HG03521 (cell line): Measurements from ENCODE around the gene CST3.
"Not testable (repeated sequence)": the region's sequence is repeated elsewhere in the genome, so short reads cannot be mapped to it uniquely, and the experiment has no call there.

Source experiments
- ATAC-seq: cut with Tn5 transposase; IDR thresholded peaks from one replicate; pipeline ENCODE4 v1.9.1; 2021; ENCODE audit warnings: mild to moderate bottlenecking, moderate library complexity; ENCODE audit not compliant: unreplicated experiment

CST3 gene

DNA sequence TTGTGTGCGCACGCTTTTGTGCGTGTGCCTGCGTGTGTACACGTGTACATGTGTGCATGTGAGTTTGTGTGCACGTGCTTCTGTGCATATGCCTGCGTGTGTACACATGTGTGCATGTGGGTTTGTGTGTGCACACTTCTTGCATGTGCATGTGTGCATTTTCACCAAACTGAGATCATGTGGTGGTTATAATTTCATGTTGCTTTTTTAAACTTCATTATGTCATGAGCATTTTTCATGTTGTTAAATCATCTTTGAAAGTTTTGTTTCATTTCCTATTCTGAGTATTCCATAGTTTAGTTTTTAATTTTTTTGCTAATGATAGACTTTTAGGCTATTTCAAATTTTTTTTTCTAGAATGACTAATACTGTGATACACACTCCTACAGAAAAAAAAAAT lies 6.4 kb upstream of the CST3 start:
- ATAC-seq = no peak

DNA sequence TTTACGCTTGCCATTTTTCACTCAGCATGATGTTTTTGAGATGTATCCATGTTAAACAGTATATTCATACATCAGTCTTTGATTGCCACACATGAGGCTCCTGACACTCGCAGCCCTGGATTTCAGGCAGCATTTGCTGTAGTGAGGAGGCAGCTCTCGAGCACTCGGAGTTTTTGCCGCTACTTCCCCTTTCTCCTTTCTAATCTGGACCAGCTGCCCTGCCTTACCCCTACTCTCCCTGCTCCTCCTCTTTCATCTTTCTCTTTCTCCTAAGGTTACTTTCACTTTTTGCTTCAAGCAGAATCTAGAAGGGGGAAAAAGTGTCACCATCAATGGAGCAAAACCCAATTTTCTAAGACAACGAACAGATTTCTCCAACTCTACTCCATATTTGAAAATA lies 5.9 kb upstream of the CST3 start:
- no peak for ATAC-seq

DNA sequence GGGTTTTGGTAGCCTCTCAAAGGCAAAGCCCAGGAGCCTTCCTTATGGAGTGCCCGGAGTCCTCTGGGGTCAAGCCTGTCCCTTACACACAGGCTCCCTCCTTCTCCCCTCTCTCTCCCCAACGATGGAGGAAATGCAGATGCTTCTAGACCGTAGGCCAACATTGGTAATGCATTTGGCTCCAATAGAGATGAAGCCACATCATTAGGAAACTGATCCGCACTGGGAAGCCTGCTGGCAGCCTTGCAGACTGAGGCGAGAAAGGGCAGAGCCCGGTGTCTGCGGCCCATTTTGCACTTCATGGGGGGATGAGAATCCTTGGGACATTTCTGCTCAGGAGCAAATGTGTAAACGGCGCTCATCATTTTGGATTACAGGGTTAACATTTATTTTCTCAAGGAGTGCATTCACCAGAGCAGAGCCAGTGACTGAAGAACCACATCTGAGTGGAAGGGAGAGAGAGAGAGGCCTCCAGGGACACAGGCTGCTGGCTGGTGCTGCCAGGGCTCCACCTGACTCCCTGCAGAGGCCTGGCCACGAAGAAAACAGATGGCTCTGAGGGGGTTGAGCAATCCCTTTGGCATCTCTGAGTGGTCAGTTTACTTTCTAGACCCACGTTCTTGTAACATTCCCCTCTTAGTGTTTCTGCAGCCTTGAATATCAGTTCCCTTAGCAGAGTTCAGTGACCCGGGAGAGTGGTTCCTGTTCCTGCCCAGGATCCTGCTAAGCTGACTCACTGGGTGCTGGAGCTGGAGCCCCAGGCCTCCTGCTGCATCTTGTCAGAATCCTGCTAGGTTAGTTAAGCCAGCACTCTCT lies 4.4 kb upstream of the CST3 start:
- no peak for ATAC-seq

DNA sequence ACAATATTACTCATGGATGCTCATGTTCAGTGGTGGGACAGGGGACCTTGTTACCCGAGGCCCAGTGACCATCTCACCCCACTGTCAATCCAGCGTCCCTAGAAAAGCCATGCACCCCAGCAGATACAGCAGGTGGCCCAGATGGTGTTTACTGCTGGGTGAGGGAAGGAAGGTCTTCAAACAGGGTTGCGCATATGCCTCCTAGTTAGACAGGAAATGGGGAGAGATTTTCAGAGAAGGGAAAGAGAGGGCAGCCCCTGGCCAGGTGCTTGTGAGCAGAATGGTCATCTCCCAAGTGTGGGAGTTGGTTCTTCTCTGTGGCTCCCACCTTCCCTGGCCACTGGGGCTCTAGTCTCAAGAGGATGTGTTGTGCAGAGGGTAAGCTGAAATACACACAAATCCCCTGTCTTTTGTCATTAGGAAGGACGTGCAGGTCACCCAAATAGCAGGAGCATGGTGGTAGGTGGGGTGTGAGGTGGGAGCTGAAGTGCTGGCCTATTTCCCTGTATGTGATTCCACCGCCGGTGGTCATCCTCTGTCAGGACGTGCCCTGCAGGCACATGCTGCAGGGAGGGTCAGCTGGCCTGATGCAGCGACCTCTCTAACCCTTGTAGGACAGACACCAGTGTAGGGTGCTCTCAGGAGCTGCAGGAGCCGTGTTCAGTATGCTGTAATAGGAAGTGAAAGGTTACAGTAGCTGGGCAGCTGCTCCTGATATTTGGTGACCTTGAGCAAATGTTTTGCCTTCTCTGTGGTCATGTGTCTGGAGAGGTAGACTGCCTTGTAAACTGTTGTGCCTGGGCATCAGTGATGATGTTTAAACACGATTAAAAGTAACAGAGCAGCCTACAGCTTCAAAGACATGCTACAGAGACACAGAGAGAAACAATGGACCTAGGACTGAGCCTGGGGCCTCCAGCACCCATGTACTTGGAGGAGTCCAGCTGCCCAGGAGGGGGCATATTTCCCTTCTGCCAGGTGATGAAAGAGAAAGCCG lies 3.2 kb upstream of the CST3 start:
- no peak for ATAC-seq

DNA sequence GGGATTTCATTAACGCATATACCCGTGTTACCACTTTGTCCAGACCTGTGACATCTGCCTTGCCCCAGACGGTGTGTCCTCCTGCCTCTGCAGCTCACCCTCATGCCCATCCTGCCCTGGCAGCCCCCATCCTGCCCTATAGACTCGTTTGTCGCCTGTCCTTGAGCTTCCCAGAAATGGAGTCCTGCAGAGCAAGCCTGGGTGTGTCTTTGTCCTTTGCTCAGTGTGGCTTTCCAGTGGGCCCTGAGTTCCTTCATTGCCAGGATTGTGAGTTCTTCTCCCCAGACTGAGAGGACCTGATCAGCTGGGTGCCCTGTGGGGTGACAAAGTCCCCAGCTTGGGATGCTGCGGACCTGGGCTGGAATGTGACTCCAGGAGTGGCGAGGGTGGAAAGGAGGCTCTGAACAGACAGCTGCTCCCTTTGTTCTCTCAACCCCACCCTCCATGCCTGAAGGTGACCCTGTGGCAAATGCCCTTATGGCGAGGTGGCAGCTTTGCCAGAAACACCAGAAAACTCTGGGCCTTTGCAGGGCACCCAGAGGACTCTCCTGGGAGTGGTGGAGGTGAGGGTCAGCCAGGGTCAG lies 2.4 kb upstream of the CST3 start:
- no peak for ATAC-seq

DNA sequence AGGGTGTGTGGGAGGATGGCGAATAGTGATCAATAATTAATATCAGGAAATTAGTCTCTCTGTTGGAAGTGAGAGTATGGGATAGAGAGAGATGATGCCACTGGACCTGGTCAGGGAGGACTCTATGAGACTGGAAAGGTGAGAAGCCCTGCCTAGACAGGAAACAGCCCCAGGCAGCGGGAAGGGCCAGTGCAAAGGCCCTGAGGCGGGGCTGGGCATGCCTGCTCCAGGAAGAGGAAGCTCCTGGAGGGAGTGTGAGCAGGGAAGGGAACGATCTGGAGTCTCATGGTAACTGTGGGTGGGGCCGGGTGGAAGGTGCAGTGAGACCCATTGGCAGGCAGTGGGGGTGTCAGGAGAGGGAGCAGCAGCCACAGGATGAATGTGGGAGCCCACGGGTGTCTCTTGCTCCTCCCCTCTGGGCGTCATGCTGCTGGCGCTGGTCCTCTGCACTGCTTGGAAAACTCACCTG lies 1.8 kb upstream of the CST3 start:
- no peak for ATAC-seq

DNA sequence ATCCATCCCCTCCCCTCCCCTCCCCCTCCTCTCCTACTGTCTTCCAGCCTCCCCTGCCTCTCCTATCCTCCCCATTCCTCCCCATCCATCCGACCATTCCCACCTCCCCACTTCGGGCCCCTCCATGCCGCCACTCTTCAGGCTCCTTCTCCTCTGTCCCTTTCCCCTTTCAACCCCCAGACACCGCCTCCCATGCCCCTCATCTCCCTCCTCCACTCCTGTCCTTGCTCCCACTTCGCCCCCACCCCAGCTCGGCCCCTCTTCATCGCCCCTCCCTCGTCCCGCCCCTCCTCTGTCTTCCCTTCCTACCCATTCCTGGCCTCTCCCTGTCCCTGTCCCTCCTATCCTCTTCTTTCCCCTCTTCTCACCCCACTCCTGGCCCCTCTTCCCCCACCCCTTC lies 554 bp upstream of the CST3 start:
- ATAC-seq = no peak

DNA sequence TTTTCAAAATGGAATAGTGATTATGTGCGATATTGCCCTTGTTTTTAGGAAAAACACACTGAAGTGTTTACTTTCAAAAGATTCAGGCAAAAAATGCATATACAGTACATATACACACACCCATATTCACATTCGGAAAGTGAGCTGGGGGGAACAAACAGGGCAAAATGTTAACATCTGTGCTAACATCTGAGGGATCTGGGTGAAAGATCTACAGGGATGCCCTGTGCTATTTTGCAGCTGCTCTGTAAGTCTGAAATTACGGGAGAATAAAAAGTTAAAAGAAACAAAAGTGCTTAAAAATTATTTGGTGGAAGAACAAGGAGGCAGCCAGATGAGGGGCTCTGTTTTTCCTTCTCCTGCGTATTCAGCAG lies 860 bp downstream of the CST3 start:
- no peak for ATAC-seq

DNA sequence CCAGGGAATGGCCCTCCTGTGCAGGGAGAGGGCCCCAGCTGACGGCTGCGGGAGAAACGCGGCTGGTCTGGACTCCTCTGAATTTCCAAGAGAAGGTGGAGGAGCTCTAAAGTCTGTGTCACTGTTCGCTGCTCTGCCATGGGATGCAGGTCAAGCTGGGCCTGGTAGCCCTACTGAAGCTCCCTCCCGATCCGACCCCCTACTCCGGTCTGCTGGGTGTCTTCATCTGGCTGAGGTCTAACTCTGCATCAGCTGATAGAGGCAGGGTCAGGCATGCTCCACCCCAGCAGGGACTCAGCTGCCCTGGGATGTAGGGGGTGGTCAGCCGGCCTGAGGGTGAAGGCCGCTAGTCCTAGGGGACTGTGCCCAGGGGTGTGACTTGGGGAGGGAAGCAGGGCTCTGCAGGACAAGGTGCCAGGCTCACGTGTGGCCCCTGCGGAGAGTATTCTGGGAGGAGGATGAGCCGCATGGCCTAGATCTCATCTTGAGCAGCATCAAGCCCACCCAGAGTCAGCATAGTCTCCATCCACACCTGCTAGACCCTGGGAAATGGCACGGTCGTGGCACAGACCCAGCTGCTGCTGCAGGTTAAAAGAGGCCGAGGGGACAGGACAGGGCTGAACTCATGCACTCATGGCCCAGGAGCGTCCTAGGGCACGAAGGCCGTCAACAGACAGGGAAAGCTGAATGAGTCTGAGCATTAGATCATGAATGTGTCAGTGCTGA lies 1.4 kb downstream of the CST3 start:
- no peak for ATAC-seq

DNA sequence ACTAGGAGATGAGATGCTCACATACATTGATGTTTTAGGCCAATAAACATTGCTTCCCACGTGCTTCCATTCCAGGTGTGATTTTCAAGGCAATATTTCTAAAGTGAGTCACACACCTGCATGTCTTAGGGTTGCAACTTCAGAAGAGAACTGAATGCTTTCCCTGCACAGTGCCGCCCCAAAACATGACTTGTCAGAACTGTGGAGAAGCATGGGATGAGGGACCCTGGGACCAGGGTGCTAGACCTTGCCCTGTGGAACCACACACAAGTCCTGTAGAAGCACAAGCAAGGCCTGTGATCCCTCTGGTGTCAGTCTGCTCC lies 2.0 kb downstream of the CST3 start:
- ATAC-seq = not testable (repeated sequence)

DNA sequence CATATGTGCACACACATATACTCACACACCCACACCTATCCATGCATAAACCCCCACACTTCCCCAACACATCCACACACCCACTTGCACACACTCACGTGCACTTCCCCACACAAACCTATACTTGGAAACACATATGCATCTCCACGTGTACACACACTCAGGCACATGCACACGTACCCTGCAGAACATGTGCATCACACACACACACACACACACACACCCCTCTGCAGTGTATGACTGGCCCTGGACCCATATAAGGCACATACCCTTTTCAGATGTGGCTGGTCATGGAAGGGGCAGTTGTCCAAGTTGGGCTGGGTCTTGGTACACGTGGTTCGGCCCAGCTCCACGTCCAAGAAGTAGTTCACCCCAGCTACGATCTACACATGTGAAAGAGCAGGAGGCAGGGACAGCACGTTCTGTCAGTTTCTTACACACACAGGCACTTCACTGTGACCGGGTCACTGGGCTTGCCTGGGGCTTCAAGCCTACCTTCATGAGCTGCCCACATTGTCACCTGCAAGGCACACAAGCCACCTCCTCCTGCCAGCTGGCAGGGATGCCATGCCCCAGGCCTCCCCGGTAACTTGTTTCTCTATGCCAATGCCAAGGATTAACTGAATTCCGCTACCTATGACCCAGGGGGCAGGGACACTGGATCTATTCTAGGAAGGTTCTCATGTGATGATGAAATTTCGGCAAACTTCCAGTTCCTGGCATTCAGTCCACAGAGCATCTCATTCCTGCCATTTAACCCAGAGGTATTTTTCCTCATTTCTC lies 2.6 kb downstream of the CST3 start:
- ATAC-seq = no peak

DNA sequence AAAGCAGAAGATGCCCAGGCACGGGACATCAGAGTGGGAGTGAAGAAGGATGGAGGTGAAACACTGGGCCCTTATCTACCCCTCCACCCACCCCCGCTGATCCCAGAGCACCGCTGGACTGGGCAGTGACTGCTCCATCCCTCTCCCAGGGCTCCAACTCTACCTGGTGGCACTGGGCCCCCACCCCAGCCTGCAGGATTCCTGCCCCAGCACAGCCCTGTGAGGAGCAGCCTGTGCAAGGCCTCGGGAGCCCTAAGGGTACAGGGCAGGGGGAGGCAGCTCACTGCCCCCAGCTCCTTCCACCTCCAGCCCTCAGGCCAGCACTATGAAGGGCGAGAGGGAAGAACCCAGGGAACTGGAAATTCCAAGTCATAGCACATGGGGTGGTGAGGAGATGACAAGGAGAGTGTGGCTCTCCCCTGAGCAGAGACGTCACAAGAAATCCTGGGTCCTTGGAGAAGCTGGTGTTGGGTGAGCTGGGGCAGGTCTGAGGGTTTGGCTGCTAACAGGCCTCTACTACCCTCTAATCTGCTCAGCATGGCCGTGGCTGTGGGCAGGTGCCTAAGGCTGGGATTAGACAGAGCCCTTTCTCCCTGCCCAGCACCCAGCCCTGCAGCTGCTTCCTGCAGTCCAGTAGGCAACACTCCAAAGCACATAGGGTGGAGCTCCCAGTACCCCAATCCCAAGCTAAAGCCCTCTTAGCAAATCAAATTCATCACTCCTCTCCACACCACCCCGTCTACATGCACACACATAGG lies 3.5 kb downstream of the CST3 start:
- ATAC-seq = no peak

DNA sequence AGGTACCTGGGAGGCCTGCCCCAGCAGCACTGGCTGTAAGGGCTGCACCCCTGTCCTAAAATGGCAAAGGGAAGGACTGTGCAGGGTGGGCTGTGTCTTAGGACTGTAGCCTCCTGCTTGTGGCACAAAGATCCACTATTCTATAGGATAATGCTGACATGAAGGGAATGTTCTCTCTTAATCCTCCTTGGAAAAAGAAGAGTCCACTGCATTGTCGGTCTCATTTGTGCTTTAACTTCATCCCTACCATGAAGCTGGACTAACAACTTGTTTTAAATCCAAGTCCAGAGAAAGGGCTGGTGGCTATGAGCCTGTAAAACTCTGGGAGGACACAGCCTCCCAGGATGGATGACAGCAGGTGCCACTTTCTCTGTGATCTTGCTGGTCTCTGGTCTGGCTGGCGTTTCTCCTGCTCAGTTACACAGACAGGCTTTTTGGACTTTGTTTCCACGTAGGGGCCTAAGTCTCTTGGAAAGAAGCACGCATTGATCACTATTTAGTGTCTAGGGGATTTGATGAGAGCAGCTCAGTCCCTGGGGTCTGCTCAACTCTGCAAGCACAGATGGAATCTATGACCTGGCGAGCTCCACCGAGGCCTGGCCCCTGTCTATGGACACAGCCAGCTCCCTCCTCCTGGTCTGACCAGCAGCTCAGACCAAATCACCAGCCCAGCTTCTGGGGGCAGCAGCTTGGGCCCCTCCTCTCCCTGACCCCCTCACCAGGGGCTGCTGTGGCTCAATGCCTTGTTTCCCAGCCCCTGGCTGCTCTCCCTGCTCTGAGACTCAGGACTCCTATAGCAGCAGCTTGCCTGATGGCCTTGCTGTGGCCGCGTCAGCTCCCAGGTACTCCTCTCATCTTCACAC lies 4.8 kb downstream of the CST3 start:
- ATAC-seq = no peak

DNA sequence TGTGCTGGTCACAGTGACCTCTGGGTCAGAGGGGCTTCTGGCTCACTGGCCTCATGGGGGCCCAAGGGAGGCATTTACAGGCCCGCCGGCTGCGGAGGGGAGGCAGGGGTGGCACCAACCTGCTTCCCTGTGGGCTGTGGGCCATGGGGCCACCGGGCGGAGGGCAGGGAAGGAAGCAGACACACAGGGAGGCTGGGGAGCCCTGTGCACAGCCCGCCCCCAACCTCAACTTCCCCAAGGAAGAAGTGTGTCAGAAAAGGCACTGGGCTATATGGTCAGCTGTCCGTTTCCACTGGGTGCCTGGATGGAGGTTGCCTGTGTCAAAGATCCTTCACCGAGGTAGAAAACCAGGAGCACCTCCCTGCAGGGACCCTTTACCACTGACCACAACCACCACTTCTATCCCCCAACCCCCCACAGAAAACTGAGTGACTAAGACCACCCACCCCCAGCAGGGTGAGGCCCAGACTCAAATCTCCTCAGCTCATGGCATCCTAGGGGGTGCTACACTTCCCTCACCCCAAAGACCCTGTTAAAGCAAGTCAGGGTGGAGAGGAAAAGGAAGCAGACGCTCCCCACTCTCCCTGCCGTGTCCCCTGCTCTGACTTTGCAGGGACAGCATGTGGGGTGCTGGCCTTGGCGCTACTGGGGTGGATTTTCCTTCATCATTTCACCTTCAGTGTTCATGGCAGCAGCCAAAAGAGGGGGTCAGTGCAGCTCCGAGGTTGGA lies 5.6 kb downstream of the CST3 start:
- no peak for ATAC-seq

DNA sequence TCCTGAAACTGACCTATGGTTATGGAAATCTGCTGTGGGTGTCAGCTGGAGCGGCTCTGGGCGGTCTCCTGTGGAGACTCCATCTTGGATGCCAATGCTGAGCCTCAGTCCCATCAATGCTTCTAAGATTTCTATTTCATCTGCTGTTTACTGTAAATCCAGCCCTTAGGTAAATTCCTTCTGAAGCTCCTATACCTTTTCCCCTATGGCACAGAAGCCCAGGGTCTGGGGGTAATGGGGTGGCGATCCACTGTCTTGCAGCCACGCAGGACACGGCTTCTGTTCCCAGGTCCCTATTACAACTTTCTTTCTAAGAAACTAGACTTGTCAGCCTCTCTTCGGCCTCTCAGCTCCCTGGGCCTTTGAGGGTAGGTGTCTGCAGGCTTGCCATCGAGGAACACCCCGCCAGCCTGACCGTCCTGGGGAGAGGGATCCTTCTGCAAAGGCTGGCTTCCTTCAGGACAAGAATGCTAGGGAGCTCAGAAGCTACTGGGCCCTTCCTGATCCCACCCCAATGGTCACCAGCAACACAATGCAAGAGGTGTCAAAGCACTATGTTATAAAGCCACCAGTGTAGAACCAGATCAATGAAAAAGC lies 6.4 kb downstream of the CST3 start:
- no peak for ATAC-seq

DNA sequence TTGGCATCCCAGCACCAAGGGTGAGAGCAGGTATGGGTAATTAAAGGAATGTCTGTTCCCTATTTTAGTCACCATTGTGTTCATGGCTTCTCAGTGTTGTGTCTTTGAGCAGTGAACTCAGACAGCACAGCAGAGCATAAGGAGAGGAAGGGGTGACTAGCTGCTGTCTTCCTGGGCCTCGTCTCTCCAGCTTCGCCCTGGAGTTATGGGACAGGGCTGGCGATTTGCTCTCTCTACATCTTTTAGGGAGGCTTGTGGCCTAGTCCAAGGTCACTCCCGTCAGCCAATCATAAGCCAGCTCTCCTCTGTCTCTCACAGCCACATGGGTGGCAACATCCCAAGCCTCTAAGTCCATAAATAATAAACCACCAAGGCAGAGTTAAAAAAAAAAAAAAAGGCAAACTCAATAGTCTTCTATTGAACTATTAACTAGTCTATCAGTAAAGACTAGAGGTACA lies 7.3 kb downstream of the CST3 start:
- ATAC-seq = no peak
